Left lobe of liver (tissue), 2 donors: ENCODE results near the gene ISX. TPM values are rescaled to one million over a fixed set of nuclear protein-coding genes. Genes with fewer than 3 reads are reported as not detected.

Source experiments
- ATAC-seq: fragments of 200-7000 bp; cut with Tn5 transposase; one replicate; pipeline ENCODE4 v1.9.1; 2020; ENCODE audit warnings: mild to moderate bottlenecking, moderate library complexity
- DNase-seq: peaks from one replicate; pipeline ENCODE4 v3.0.0-alpha.2; 2020; ENCODE audit warnings: low spot score
- total RNA-seq: library from RNA; stranded (reverse); gene quantifications from one replicate; pipeline ENCODE4 v1.2.1, GENCODE V29; 2021
- donor health status: DM: no; HTN: no; CAD: no; lungs with moderate emphysema.
- donor health status: DM: no; HTN: yes; CAD: no.

The ISX gene
- total RNA-seq, 1 donor from 2014 or later = not detected

DNA sequence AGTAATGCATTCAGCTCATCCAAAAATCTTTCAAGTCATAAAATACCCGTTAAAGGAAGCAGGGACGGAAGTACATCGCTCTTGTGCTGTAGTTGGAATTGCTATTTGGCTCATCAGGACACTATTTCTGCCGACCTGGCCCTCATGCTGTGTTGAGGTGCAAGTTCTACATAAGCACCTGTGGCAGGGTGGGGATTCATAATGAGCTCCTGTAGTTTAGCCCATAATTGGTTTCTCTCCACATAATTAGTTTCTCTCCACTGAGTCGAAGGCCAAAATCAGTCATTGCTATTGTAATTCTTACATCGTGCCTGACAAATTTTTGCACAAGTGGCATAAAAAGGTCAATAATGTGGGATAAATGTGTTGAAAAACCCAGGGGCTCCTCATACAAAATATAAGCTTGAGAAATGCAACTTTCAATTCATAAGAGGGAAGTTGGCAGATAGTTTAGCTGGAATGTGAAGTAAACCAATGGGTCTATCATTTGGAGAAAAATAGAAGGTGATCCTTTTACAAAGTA is 14.9 kb upstream of the ISX start:
- DNase-seq = no peak
- no peak for ATAC-seq

- no peak for ATAC-seq
- no peak for DNase-seq
Measured at GRCh38 chr22:35051791-35052190, 14.2 kb upstream of the ISX start.

- ATAC-seq (no peak), DNase-seq (no peak)
Measured at GRCh38 chr22:35053060-35053835, 12.7 kb upstream of the ISX start.

GRCh38 chr22:35054064-35054463 is 11.9 kb upstream of the ISX start:
- no peak for ATAC-seq
- DNase-seq = no peak

DNA sequence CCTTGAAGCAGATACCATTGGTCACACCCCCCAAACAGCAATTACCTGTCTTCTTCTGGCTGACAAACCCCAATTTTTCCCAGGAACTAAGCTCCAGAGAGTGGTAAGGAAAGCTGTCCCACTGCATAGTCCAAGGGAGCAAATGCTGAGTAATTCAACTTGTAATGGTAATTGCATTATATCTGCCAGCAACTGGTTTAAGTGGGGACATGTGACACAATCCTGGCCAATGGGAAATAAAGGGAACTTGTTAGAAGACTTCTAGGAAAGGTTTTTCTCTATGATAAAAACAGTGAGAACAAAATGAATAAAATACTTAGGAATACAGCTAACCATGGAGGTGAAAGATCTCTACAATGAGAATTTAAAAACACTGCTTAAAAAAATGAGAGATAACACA is 9.5 kb upstream of the ISX start:
- DNase-seq (no peak), ATAC-seq (no peak)

- ATAC-seq (no peak), DNase-seq (no peak)
Measured at GRCh38 chr22:35057155-35057554, 8.8 kb upstream of the ISX start.

DNA sequence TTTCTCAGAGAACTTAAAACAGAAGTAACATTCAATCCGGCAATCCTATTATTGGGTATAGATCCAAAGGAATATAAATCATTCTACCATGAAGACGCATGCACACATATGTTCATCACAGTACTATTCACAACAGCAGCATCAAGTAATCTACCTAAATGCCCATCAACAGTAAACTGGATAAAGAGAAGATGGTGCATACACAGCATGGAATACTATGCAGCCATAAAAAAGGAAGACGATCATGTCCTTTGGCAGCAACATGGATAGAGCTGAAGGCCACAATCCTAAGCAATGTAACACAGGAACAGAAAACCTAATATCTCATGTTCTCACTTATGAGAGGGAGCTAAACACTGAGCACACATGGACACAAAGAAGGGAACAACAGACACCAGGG is 6.3 kb upstream of the ISX start:
- DNase-seq = no peak
- no peak for ATAC-seq

DNA sequence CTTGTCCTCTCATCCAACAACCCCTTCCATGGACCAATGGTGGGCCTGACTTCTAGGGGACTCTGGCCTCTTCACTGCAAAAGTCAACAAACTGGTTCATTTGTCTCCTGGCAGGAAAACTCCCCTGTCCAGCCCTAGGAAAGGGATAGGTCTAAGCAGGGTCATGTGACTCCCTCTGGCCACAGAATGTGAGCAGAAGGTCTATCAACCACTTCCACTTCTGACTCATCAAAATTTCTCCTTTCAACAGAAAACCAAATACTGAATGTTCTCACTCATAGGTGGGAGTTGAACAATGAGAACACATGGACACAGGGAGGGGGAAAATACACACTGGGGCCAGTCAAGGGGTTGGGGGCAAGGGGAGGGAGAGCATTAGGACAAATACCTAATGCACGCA is 1.3 kb upstream of the ISX start:
- DNase-seq = no peak

GRCh38 chr22:35065183-35065582 is 775 bp upstream of the ISX start:
- no peak for DNase-seq
- no peak for ATAC-seq

More for the DNA sequence above, 1.3 kb upstream of the ISX start:
- ATAC-seq = no peak

GRCh38 chr22:35066768-35067167 is 810 bp downstream of the ISX start:
- DNase-seq = no peak

GRCh38 chr22:35069541-35069940 is 3.6 kb downstream of the ISX start:
- DNase-seq = no peak
- ATAC-seq = no peak

More at GRCh38 chr22:35066768-35067167, 810 bp downstream of the ISX start:
- no peak for ATAC-seq

DNA sequence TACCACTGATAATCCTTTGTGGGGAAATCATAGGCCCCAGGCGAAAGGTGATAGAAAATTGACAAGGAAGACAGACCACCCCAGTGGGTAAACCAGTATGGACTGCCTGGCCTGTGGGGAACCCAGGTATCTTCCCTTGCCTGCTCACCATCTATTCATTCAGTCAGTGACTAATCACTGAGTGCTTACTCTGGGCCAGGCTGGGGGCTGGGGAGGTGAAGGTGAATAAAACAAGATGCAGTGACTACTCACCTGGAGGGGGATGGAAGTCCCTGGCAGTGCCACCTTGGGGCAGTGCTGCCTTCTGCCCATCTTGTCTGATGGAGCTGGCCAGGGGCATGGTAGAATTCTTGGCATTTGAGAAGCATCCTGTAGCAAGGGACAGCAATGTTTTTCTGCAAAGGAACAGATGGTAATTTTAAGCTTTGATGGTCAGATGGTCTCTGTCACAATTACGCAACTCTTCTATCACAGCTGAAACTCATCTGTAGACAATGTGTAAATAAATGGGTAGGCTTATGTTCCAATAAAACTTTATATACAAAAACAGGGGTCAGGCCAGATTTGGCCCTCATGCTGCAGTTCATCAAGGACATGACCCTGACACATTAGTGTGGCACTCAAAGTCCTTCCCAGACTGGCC is 4.6 kb downstream of the ISX start:
- no peak for ATAC-seq
- no peak for DNase-seq

DNA sequence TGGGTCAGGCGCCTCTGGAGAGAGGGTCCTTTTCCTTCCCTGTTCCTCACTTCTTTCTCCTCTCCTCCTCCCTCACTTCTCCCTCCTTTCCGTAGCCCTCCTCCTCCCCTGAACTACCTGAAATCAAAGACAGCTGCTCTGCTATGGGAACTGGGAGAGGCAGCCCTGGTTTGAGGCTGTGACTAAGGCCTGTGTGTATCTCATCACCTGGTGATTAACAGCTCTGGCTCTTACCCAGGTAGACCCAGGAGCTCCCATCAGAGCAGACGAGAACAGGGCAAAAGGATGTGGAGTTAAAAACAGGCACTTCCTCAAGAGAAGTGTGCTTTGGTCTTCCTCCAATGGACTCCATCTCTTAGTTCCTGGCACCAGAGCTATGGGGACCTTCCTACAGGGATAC is 5.8 kb downstream of the ISX start:
- ATAC-seq = no peak
- DNase-seq = no peak

- no peak for ATAC-seq
- DNase-seq = no peak
Measured at GRCh38 chr22:35072925-35073324, 7.0 kb downstream of the ISX start.

GRCh38 chr22:35074583-35074982 is 8.6 kb downstream of the ISX start:
- no peak for DNase-seq
- ATAC-seq = no peak

- no peak for ATAC-seq
- DNase-seq = no peak
Measured at GRCh38 chr22:35076630-35077029, 10.7 kb downstream of the ISX start.

DNA sequence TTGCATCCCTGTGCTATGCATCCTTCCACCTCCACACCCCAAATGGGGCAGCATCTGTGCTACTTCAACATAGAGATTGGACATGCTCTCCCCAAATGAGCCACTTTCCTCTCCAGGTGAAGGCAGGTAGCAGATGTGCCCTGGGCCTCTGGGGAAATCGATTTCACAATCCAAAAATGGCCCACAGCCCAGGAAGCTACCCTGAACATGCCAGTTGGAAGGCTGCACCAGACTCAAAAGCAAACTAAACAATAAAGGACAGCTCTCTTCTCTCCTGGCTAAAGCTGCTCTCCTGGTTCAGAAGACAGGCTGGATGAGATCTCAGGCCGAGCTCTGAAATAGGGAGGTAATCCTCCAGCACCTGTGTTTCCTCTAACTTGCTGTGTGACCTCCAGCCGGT is 19.7 kb downstream of the ISX start:
- ATAC-seq (peak; percentile 78), DNase-seq (peak; percentile 48)

DNA sequence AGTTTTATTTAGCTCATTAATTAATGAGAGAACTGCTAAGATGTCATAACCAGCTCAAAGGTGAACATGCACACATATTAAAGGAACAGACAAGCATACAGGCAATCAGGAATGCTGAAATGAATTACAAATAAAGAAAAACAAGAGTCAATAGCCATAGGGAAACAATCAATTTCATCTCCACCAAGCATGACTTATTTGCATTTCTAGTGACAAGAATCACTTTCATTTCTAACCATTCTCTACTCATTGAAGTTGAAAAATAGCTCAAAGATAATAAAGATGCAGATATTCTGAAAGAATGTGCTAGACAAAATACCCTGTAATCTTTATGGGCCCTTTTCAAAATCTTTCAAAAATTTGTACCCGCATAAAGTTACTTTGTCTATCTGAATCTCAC is 23.2 kb downstream of the ISX start:
- ATAC-seq = no peak

DNA sequence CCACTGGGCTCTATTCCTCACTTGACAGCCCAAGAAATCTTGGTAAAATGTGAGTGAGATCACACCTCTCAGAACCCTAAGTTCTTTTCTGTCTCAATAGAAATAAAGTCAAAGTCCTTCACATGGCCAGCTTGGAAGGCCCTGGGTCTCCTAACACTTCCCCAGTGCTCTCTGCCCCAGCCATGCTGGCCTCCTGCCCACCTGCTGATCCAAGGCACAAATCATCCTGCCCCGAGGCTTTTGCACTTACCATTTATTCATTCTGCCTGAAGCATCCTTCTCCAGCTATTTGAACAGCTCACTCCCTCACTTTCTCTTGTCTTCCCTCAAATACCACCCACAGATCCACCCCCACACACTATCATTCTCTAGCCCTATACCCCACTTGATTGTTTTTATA is 26.4 kb downstream of the ISX start:
- ATAC-seq (no peak), DNase-seq (no peak)

More for the DNA sequence above, 23.2 kb downstream of the ISX start:
- no peak for DNase-seq

DNA sequence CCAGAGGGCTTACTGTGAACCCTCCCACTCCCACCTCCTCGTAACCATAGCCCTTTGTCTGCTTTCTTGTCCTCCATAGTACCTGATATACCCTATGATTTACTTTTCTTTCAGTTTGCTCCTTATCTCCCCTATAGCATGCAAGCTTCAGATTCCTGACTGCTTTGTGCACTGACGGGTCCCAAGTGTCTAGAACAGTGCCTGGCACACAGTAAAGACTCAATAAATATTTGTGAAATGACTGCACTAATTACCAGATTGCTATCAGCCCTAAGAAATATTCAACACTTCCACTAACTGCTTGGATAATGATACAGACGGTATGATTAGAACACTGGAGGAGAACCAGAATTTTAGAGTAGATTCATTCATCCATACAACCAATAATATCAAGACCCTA is 33.0 kb downstream of the ISX start:
- DNase-seq = no peak
- ATAC-seq = no peak

DNA sequence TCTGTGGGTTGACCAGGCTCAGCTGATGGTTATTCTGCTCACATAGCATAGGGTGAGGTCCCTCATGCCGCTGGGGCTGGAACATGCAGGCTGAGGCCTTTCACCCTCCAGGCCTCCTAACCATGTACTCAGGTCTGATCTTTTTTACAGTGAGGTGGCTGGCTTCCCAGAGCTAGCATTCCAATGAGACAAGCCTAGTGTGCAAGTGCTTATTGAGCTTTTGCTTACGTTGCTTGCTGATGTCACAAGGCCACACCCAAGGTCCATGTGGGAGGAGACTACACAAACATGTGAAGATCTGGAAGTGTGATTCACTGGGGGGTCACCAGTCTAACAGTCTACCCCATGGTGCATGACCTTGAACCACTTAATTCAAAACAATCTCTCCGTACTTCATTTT is 33.9 kb downstream of the ISX start:
- DNase-seq (no peak), ATAC-seq (no peak)

- no peak for DNase-seq
- no peak for ATAC-seq
Measured at GRCh38 chr22:35102663-35103062, 36.7 kb downstream of the ISX start.
